Muscle of back (tissue), 11 donors: ENCODE measurements around the gene MCRIP1. TPM values are rescaled to one million over a fixed set of nuclear protein-coding genes. Genes with fewer than 3 reads are reported as not detected.
A peak's percentile ranks its signal among the peaks of the same experiment; 100 is the strongest.

Source experiments
- DNase-seq, 3 donors: peaks; one replicate each; pipeline versions ENCODE4 v3.0.0 to v3.0.0-alpha.2; 2013
- polyA plus RNA-seq, 10 donors: library from polyadenylated mRNA; unstranded; fragments of 120-200 nt; gene quantifications; one replicate each; pipeline ENCODE4 v1.2.1, GENCODE V29; 2013; ENCODE audit not compliant: insufficient read length in 10 of 10

Gene MCRIP1
- polyA plus RNA-seq, 10 donors = 67.2 to 139 (median 102) TPM

GRCh38 chr17:81865358-81865732 is 32.3 kb upstream of the MCRIP1 start:
- no peak for DNase-seq

- no peak for DNase-seq
Measured at GRCh38 chr17:81863833-81864768, 31.0 kb upstream of the MCRIP1 start.

GRCh38 chr17:81863123-81863675 is 30.1 kb upstream of the MCRIP1 start:
- DNase-seq = no peak

GRCh38 chr17:81860756-81861568 is 27.9 kb upstream of the MCRIP1 start:
- DNase-seq = peak; percentile 100

- peak in 1 of 3 donors; percentile 48 for DNase-seq
Measured at GRCh38 chr17:81859906-81860755, 27.0 kb upstream of the MCRIP1 start, which contains the start of gene P4HB. Gene P4HB (minus strand): TSS chr17:81860535. CDS start chr17:81860471, 64 bp downstream.

- no peak for DNase-seq
Measured at GRCh38 chr17:81858967-81859905, 26.1 kb upstream of the MCRIP1 start.

GRCh38 chr17:81858170-81858966 is 25.3 kb upstream of the MCRIP1 start:
- DNase-seq = no peak

GRCh38 chr17:81854974-81855774 is 22.1 kb upstream of the MCRIP1 start:
- DNase-seq = no peak

GRCh38 chr17:81852237-81852636 is 19.1 kb upstream of the MCRIP1 start:
- no peak for DNase-seq

- no peak for DNase-seq
Measured at GRCh38 chr17:81851423-81851822, 18.3 kb upstream of the MCRIP1 start.

GRCh38 chr17:81849457-81849856 is 16.4 kb upstream of the MCRIP1 start:
- no peak for DNase-seq

- no peak for DNase-seq
Measured at GRCh38 chr17:81846743-81847689, 13.9 kb upstream of the MCRIP1 start.

- DNase-seq = no peak
Measured at GRCh38 chr17:81845881-81846742, 13.0 kb upstream of the MCRIP1 start.

- DNase-seq = no peak
Measured at GRCh38 chr17:81845361-81845760, 12.3 kb upstream of the MCRIP1 start.

- no peak for DNase-seq
Measured at GRCh38 chr17:81844887-81845286, 11.8 kb upstream of the MCRIP1 start.

GRCh38 chr17:81844327-81844851 is 11.3 kb upstream of the MCRIP1 start:
- DNase-seq = no peak
